GM21515 (cell line): ENCODE measurements around the gene DNAH10.
"Not testable (repeated sequence)": the region's sequence is repeated elsewhere in the genome, so short reads cannot be mapped to it uniquely, and the experiment has no call there.

Experiments
- ATAC-seq: cut with Tn5 transposase; IDR thresholded peaks from one replicate; pipeline ENCODE4 v1.9.1; 2021; ENCODE audit not compliant: unreplicated experiment

DNAH10 gene

GRCh38 chr12:123945287-123946151, 183.4 kb downstream of the DNAH10 start:
- no peak for ATAC-seq

GRCh38 chr12:123946152-123946515, 184.0 kb downstream of the DNAH10 start:
- ATAC-seq = no peak

- not testable (repeated sequence) for ATAC-seq
Observed at GRCh38 chr12:123946516-123947505, 184.7 kb downstream of the DNAH10 start.

GRCh38 chr12:123947531-123947930, 185.4 kb downstream of the DNAH10 start:
- ATAC-seq = not testable (repeated sequence)

- no peak for ATAC-seq
Observed at GRCh38 chr12:123948401-123948795, 186.3 kb downstream of the DNAH10 start.

GRCh38 chr12:123948796-123949769, 187.0 kb downstream of the DNAH10 start:
- ATAC-seq = no peak

- ATAC-seq = no peak
Observed at GRCh38 chr12:123949770-123950165, 187.7 kb downstream of the DNAH10 start.

GRCh38 chr12:123950476-123951349, 188.6 kb downstream of the DNAH10 start:
- no peak for ATAC-seq

- no peak for ATAC-seq
Observed at GRCh38 chr12:123951467-123951866, 189.4 kb downstream of the DNAH10 start.

GRCh38 chr12:123952037-123952436, 189.9 kb downstream of the DNAH10 start:
- no peak for ATAC-seq

GRCh38 chr12:123954647-123955350, 192.7 kb downstream of the DNAH10 start:
- no peak for ATAC-seq

- no peak for ATAC-seq
Observed at GRCh38 chr12:123956249-123956648, 194.1 kb downstream of the DNAH10 start.

GRCh38 chr12:123957196-123957595, 195.1 kb downstream of the DNAH10 start:
- ATAC-seq = no peak

GRCh38 chr12:123958462-123958861, 196.4 kb downstream of the DNAH10 start:
- no peak for ATAC-seq

GRCh38 chr12:123958876-123959275, 196.8 kb downstream of the DNAH10 start:
- no peak for ATAC-seq

- ATAC-seq = no peak
Observed at GRCh38 chr12:123960029-123960735, 198.1 kb downstream of the DNAH10 start.

- ATAC-seq = no peak
Observed at GRCh38 chr12:123960856-123961255, 198.8 kb downstream of the DNAH10 start.

GRCh38 chr12:123961585-123962345, 199.7 kb downstream of the DNAH10 start:
- ATAC-seq = no peak
